Esophagus muscularis mucosa (tissue), 3 donors: ENCODE results near the gene SYNDIG1L.

ENCODE experiments used
- POLR2A ChIP-seq: fragments of 450-650 bp; IDR thresholded peaks from one replicate; pipeline ENCODE4 v1.6.1; 2017; ENCODE audit warnings: antibody characterized with exemption, moderate library complexity, mild to moderate bottlenecking, low read depth
- TF ChIP-seq, protein P1 (sequence below), 3 experiments: fragments of 200-600 bp in 2 of 3; fragments of 450-650 bp in 1 of 3; sonication (generic) in 2 of 3; IDR thresholded peaks; one replicate each; pipeline ENCODE4 v1.5.1; 2017 to 2019; ENCODE audit warnings: antibody characterized with exemption in 3 of 3, mild to moderate bottlenecking in 2 of 3, moderate library complexity in 1 of 3

DNA sequence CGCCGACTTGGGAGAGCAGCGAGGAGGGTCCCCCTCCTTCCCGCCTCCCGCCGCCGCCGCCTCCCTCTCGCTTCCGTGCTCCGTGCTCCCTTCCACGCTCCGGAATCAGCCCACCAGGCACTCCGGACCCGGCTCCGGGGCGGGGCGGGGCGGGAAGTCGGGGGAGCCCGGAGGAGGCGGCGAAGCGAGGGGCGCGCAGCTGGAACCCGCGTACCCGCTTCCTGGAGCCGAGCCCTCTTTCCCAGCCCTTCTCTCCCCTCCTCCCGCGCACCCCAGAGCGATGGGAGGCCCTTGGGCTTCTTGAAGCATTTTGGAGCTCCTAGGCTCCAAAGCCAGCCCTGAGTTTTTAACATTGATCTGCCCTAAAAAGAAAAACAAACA, at the start of gene SYNDIG1L:
- TF ChIP-seq, protein P1, sequence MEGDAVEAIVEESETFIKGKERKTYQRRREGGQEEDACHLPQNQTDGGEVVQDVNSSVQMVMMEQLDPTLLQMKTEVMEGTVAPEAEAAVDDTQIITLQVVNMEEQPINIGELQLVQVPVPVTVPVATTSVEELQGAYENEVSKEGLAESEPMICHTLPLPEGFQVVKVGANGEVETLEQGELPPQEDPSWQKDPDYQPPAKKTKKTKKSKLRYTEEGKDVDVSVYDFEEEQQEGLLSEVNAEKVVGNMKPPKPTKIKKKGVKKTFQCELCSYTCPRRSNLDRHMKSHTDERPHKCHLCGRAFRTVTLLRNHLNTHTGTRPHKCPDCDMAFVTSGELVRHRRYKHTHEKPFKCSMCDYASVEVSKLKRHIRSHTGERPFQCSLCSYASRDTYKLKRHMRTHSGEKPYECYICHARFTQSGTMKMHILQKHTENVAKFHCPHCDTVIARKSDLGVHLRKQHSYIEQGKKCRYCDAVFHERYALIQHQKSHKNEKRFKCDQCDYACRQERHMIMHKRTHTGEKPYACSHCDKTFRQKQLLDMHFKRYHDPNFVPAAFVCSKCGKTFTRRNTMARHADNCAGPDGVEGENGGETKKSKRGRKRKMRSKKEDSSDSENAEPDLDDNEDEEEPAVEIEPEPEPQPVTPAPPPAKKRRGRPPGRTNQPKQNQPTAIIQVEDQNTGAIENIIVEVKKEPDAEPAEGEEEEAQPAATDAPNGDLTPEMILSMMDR (IDR thresholded peaks at IDR 0.05): no peak
- TF ChIP-seq POLR2A: no peak
